PC-9 (cell line): ENCODE results near the gene STAB2. TPM values are rescaled to one million over a fixed set of nuclear protein-coding genes. Genes with fewer than 3 reads are reported as not detected.

Experiments
- BruUV-seq: library from RNA; stranded (reverse); fragments of 400-500 nt; replicated peaks from 2 replicates; lab custom pipeline; 2021; lab: Mats Ljungman, UMichigan
- CTCF ChIA-PET: fragments of 300-600 bp; sonication (Branson Sonifier 250); formaldehyde crosslinking; loops from one replicate; lab custom pipeline; 2022; ENCODE audit warnings: antibody characterized with exemption; lab: Charles Lee
- POLR2A ChIA-PET: fragments of 300-600 bp; sonication (Branson Sonifier 250); formaldehyde crosslinking; loops from one replicate; lab custom pipeline; 2022; ENCODE audit warnings: antibody characterized with exemption; ENCODE audit not compliant: unreplicated experiment; lab: Charles Lee
- DNase-seq, 2 experiments: peaks; one replicate each; pipeline versions ENCODE4 v3.0.0 to v3.0.0-alpha.2; 2015 to 2022; ENCODE audit warnings: mixed read lengths in 1 of 2
- H2AFZ ChIP-seq: fragments of 200-600 bp; sonication (generic); 2 replicates; pipeline ENCODE4 v1.8.1; 2017; ENCODE audit warnings: antibody characterized with exemption
- H3F3A ChIP-seq: fragments of 200-600 bp; sonication (generic); 2 replicates; pipeline ENCODE4 v1.8.1; 2017; ENCODE audit warnings: antibody characterized with exemption, mild to moderate bottlenecking, low read depth; ENCODE audit not compliant: insufficient read depth
- H3K27ac ChIP-seq: fragments of 200-600 bp; sonication (generic); 2 replicates; pipeline ENCODE4 v1.6.1; 2016; ENCODE audit warnings: mixed run types
- H3K27me3 ChIP-seq: fragments of 200-600 bp; sonication (generic); 2 replicates; pipeline ENCODE4 v1.6.1; 2016; ENCODE audit warnings: low read depth, mixed run types; ENCODE audit not compliant: insufficient read depth
- H3K36me3 ChIP-seq: fragments of 200-600 bp; sonication (generic); 2 replicates; pipeline ENCODE4 v1.6.1; 2016; ENCODE audit warnings: low read depth, mixed run types
- H3K4me1 ChIP-seq: fragments of 200-600 bp; sonication (generic); replicated peaks from 2 replicates; pipeline ENCODE4 v1.6.1; 2016; ENCODE audit warnings: mixed run types; ENCODE audit not compliant: insufficient read depth
- H3K4me2 ChIP-seq: fragments of 200-600 bp; sonication (generic); 2 replicates; pipeline ENCODE4 v1.6.1; 2017; ENCODE audit warnings: mixed run types
- H3K4me3 ChIP-seq: fragments of 200-600 bp; sonication (generic); 2 replicates; pipeline ENCODE4 v1.6.1; 2016; ENCODE audit warnings: mixed run types
- H3K79me2 ChIP-seq: fragments of 200-600 bp; sonication (generic); 2 replicates; pipeline ENCODE4 v1.6.1; 2017; ENCODE audit warnings: low read depth, mixed run types
- H3K9me2 ChIP-seq: fragments of 200-600 bp; sonication (generic); 2 replicates; pipeline ENCODE4 v1.8.1; 2017; ENCODE audit warnings: mild to moderate bottlenecking; ENCODE audit not compliant: insufficient read depth
- H3K9me3 ChIP-seq: fragments of 200-600 bp; sonication (generic); 2 replicates; pipeline ENCODE4 v1.8.1; 2016; ENCODE audit warnings: low read depth; ENCODE audit not compliant: insufficient read depth
- H4K20me1 ChIP-seq: fragments of 200-600 bp; sonication (generic); 2 replicates; pipeline ENCODE4 v1.8.1; 2017; ENCODE audit not compliant: insufficient read depth
- EZH2 ChIP-seq: fragments of 200-600 bp; sonication (generic); IDR thresholded peaks from 2 replicates; pipeline ENCODE4 v1.8.0; 2017; ENCODE audit warnings: antibody characterized with exemption, low read depth
- intact Hi-C: fragments of 100-400 bp; cut with micrococcal nuclease; formaldehyde crosslinking; loops from one replicate; pipeline ENCODE4 v1.10.0; 2022; ENCODE audit not compliant: unreplicated experiment
- total RNA-seq: library from RNA; stranded (reverse); gene quantifications from 2 replicates; pipeline ENCODE4 v1.2.3, GENCODE V29; 2021
- TF ChIP-seq, protein P1 (sequence below): fragments of 200-600 bp; sonication (generic); conservative IDR thresholded peaks from 2 replicates; pipeline ENCODE4 v1.6.1; 2017; ENCODE audit warnings: mixed run types, antibody characterized with exemption, mild to moderate bottlenecking, moderate library complexity

Gene STAB2
- total RNA-seq, 1 experiment from 2014 or later: not detected

DNA sequence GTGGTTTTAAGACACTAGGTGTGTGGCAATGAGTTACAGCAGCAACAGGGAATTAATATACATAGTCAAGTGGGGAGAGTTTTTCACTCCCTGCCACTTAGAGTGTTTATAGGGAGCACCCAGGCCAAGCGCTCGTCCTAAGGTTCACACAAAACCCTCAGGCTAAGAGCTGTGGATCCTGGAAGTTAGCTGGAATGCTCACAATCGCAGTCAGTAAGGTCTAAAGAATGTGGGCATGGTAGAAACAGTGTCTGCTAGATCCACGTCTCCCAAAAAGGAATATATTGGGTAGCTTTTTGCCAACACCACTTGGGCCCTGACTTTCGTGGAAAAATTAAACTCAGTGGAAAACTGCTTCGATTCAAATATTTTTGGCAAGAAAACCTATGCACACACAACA is 36.6 kb downstream of the STAB2 start:
- Histone ChIP-seq H2AFZ (no peak overlapping the region), H3K27me3 (peaks cover 5% of the 10 kb centered on the region), H3K4me2 (no peak overlapping the region), H3F3A (no peaks in the 10 kb centered on the region), H3K79me2 (no peaks in the 10 kb centered on the region), H3K9me3 (no peaks in the 10 kb centered on the region), H3K27ac (no peak overlapping the region), H3K4me1 (no peaks in the 10 kb centered on the region), H3K36me3 (no peaks in the 10 kb centered on the region), H3K9me2 (no peaks in the 10 kb centered on the region), H4K20me1 (no peaks in the 10 kb centered on the region), H3K4me3 (no peak overlapping the region)
- BruUV-seq: no TSS peak
- no peak for DNase-seq
- TF ChIP-seq EZH2: no peak
- TF ChIP-seq, protein P1, sequence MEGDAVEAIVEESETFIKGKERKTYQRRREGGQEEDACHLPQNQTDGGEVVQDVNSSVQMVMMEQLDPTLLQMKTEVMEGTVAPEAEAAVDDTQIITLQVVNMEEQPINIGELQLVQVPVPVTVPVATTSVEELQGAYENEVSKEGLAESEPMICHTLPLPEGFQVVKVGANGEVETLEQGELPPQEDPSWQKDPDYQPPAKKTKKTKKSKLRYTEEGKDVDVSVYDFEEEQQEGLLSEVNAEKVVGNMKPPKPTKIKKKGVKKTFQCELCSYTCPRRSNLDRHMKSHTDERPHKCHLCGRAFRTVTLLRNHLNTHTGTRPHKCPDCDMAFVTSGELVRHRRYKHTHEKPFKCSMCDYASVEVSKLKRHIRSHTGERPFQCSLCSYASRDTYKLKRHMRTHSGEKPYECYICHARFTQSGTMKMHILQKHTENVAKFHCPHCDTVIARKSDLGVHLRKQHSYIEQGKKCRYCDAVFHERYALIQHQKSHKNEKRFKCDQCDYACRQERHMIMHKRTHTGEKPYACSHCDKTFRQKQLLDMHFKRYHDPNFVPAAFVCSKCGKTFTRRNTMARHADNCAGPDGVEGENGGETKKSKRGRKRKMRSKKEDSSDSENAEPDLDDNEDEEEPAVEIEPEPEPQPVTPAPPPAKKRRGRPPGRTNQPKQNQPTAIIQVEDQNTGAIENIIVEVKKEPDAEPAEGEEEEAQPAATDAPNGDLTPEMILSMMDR: no peak
- intact Hi-C loops: no loop called here
- ChIA-PET POLR2A (no interaction called here), CTCF (interaction anchor here (0.6 kb wide), 1 partner anchor 11 kb away, joined by 3 read pairs; no protein-coding TSS in a partner anchor)

DNA sequence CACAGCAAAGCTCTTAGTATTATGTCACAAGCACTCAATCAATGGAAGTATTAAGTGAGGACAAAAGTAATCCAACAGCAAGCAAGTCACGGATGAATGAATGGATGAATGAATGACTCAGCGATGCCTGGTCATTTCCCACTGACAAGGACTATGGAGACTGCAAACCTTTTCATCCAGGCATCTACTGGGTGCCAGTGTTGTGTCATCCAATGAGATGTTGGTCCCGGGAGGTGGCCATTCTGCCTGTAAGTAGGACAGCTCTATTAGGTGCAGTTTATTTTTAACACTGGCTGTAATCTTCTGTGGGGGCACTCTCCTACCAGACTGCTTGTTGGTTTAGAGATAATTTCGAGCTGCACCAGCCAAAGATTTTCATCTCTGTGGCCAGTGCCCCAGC is 39.4 kb downstream of the STAB2 start:
- TF ChIP-seq, protein P1: no peak
- TF ChIP-seq EZH2: no peak
- no peak for DNase-seq
- ChIA-PET POLR2A (no interaction called here), CTCF (no interaction called here)
- H3K4me2 ChIP-seq: no peak overlapping the region
- no peaks in the 10 kb centered on the region for H3K9me3 ChIP-seq
- H3K36me3 ChIP-seq: no peaks in the 10 kb centered on the region
- H4K20me1 ChIP-seq: no peaks in the 10 kb centered on the region
- intact Hi-C loops: no loop called here
- H3K27me3 ChIP-seq: peaks cover 5% of the 10 kb centered on the region; the same call in 1 of the 2 replicates
- no peak overlapping the region for H3K27ac ChIP-seq
- H2AFZ ChIP-seq: no peak overlapping the region
- H3K79me2 ChIP-seq: no peaks in the 10 kb centered on the region
- no peak overlapping the region for H3K4me3 ChIP-seq
- no peaks in the 10 kb centered on the region for H3F3A ChIP-seq
- no peaks in the 10 kb centered on the region for H3K4me1 ChIP-seq
- H3K9me2 ChIP-seq: no peaks in the 10 kb centered on the region
- BruUV-seq: no TSS peak

DNA sequence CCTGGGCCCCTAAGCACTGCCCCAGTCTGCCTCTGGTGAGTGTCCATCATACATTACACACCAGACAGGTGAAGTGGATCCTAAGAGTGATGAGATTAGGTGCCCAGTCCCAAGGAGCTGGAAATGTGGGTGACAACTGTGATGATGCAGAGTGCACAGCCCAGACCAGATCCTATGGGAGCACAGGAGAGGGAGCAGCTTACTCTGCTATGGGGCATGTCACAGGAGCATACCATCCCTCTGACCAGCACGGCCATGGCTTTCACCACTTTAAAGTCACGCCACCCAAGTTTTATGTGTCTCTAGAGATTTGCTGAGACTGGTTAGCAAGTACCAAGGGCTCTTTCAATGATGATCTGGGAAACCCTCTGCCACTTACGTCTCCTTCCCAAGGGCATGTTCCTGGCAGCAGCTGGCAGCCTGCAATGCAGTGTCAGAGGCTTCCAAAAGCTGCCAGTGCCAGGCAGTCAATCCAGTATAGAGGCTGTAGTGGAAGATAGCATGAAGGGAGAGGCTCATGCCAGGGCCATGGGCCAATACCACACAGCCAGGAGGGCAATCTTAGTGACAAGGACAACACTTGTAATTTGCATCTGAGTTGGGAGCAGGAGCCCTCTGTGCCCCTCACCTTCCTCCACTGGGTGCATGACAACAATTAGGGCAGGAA is 40.2 kb downstream of the STAB2 start:
- Histone ChIP-seq H3F3A (no peaks in the 10 kb centered on the region), H2AFZ (no peak overlapping the region), H3K36me3 (no peaks in the 10 kb centered on the region), H3K9me3 (no peaks in the 10 kb centered on the region), H3K27me3 (peaks cover 5% of the 10 kb centered on the region; the same call in 1 of the 2 replicates), H3K4me2 (no peak overlapping the region), H3K4me3 (no peak overlapping the region), H3K9me2 (no peaks in the 10 kb centered on the region), H3K4me1 (no peaks in the 10 kb centered on the region), H4K20me1 (no peaks in the 10 kb centered on the region), H3K27ac (no peak overlapping the region), H3K79me2 (no peaks in the 10 kb centered on the region)
- POLR2A ChIA-PET: no interaction called here
- DNase-seq: no peak
- CTCF ChIA-PET: no interaction called here
- BruUV-seq: no TSS peak
- intact Hi-C loops: no loop called here
- TF ChIP-seq EZH2: no peak
- TF ChIP-seq, protein P1: no peak
